HG02884 (cell line): Measurements from ENCODE around the gene VWC2L.

Experiments
- ATAC-seq: cut with Tn5 transposase; IDR thresholded peaks from one replicate; pipeline ENCODE4 v1.9.1; 2021; ENCODE audit warnings: mild to moderate bottlenecking, moderate library complexity; ENCODE audit not compliant: unreplicated experiment

VWC2L gene

DNA sequence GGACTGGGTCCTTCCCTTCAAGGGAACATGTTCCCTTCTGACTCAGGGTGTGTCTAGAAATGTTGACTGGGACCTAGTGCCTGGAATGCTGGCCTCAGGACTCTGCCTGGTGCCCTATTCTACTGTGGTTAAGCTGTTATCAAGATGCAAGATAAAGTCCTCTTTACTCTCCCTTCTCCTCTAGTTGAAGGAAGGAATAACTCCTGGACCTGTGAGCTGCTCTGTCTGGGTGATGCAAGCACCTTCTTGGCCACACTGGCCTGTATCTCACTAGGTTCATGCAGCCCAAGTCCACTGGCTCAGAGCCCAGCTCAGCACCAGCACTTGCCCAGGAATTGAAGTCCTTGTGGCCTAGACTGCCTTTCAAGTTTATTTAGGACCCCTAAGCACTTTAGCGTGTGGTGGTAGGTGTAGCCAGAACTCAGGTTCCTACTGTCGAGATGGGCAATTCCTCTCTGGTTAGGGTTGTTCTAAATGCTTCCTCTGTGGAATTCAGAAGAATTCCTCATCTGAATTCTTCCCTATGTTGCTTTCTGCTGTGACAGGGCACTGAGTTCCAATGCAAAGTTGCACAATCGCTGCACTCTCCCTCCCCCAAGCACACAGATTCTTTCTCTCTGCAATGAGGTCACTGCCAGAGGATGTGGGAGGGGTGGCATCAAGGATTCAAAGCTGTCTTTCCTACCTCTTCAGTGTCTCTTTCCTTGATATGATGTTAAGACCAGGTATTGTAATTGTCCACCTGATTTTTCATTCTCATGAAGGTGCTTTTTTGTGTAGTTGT, 54.7 kb downstream of the VWC2L start:
- ATAC-seq: no peak

DNA sequence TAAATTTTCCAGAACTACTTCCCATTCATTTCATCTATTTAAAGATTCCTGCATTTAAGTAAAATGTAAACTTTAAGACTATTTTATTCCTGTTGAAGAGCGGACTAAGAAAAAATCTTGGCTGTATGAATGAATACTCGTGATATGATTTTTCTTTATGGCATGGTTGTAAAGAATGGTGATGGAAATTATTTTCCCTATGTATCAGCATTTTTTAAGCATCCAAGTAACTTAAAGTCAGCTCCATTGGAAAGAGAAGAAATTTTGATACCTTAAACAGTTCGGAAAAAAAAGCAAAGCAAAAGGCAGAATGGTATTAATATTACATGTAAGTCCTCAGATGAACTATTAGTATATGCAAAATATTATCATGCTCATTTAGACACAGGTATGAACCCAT, 58.9 kb downstream of the VWC2L start:
- ATAC-seq: no peak

DNA sequence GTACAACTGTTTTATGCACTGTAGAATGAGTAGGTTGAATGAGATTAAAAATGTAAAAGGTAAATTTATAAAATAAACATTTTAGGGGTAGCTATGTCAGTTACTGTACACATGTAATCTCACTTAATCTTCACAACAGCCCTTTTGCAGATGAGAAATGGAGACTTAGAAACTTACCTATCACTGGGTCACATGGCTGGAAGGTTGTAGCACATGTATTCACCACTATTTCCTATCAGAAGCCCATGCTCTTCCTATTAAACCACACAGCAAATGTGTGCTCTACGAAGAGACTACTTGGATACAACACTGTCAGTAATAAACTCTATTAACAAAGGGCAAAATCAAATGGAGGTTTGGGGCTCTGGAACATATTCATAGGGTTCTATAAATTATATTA, 60.5 kb downstream of the VWC2L start:
- no peak for ATAC-seq

DNA sequence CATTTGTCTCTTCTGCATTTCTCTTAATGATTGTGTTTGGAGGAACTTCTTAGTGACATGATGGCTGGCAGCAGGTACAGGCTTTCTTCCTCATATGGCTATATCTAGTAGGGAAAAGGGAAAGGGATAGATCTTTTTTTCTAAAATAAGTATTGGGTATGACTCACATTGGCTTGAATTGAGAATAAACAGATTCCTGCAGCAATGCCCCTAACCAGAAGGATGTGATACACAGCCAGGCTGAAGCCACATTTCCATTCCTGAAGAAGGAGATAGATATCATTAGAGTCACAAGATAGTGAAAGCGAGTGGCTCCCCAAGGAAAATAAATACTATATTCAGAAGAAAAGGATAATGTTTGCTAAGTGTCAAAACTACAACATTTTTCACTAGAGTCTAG, 61.1 kb downstream of the VWC2L start:
- ATAC-seq: no peak

DNA sequence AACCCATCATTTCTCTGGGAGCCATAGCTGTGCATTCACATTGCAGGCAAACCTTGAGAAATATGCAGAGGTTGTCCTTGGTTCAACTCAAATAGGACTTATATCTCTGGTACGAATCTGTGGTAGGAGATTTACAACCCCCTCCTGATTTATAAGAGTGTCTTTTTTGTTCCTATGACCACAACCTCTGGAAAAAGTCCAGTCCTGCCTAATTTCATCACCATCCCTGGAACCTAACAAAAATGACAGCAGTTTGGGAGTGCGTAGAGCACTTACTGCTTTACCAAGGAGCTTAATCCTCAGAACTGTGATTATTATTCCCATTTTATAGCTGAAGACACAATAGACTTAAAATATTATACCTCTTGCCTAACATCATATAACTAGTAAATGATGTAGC, 66.5 kb downstream of the VWC2L start:
- ATAC-seq: no peak

DNA sequence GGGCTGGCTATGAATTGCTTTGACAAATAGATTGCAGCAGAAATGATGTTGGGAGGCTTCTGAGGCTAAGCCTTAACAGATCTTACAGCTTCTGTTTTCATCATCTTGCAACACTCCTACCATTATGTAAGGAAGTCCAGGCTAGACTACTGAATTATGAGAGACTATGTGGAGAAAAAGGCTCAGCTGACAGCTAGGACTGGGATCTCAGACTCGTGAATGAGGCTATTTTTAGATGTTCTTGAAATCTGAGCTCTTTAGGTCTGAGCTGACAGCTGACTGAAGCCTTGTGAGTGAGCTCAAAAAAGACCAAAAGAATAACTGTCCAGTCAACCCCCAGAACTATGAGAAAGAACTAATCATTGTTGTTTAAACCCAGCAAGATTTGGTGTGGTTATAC, 70.3 kb downstream of the VWC2L start:
- no peak for ATAC-seq

DNA sequence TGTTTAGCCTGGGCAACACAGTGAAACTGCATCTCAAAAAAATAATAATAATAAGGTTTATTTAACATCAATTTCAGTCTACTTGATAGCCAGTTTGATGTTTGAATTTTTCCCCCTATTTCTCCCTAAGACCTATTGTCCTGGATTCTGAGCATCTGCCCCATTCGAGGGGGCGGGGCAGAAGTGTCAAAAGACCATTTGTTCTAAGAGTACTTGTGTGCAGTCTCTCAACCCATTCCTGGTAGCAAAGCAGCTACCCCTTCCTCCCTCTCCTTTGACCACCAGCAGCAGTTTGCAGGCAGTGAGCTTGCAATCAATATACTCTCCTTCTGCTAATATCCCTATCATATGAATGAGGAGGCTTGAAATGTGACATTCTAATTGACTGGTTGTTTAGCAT, 71.9 kb downstream of the VWC2L start:
- ATAC-seq: no peak

DNA sequence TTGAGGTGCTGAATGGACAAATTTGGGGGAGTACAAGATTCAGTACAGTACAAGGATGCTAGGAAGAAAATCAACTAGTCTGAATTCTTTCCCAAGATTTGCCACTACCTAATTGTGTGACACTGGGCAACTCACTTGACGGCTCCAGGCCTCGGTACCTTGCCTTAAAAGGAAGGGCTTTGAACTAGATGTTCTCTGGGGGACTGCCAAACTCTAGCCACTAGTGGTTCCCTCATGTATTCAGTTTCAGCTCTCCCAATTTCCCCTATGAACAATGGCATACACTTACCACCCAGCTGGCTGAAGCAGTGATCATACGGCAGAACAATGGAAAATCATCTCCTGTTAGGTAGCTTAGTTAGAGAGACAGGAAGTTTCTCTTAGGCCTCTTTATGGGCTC, 73.4 kb downstream of the VWC2L start:
- no peak for ATAC-seq

DNA sequence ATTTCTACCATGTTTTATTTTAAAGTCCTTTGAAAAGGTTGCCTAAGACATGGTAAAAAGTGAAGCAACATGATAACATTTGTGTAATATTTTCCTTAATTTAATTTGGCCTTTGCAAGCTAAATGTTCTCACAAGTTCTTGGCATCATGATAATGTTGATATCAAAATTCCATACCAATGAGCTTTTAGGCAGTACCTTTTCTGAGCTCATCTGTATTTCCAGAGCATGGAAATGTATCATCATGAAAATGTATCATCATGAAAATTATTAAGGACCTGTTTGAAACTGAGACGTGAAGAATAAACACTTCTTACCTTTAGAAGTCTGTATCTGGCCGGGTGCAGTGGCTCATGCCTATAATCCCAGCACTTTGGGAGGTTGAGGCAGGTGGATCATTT, 73.8 kb downstream of the VWC2L start:
- no peak for ATAC-seq

DNA sequence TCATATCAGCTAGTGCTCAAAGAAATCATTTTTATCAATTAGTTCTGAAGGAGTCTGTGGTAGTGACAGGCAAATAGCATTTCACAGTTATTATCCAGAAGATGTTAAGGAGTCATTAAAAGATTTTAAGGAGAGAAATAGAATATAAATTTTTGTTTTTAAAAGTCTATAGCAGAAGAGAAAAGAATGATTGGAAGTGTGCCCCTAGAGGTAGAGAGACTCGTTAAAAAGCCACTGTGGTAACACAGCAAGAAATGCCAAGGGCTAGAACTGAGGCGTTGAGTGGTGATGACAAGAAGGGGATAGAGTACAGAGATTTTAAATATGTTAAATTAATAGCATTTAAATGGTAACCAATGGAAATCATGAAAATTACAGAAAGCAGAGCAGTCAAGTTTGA, 78.3 kb downstream of the VWC2L start:
- no peak for ATAC-seq

DNA sequence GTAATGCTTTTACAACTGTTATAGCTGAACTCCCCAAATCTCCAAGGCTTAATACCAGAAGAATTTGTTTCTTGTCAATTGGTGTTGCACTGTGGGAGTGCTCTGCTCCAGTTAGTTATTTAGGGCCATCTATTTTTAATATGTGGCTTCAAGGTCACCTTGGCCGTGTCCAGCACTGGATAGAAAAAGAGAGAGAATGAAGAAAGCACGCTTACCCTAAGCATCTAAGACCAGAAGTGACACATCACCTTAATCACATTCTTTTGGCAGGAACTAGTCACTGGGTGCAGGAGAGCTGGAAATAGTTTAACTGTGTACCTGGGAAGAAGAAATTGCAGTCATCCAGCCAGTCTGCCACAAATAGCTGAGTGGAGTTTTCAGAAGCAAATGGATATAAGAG, 78.8 kb downstream of the VWC2L start:
- no peak for ATAC-seq

DNA sequence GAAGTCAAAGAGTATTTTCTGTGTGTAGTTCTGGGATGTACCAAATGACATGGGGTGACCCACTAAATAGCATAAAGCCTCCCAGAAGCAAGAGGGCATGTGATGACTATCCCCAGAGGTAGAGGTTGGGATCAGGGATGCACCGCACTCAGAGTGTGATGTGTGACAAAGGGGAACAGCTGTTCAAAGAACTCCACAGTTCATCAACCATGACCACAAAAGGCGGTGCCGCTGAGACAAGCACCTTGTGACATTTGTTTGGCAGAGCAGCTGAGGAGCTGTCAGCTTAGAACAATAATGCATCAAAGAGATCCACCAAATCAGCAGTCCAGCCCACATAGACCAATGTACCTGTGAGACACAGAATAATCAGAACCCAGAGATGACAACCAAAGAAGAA, 81.3 kb downstream of the VWC2L start:
- no peak for ATAC-seq

DNA sequence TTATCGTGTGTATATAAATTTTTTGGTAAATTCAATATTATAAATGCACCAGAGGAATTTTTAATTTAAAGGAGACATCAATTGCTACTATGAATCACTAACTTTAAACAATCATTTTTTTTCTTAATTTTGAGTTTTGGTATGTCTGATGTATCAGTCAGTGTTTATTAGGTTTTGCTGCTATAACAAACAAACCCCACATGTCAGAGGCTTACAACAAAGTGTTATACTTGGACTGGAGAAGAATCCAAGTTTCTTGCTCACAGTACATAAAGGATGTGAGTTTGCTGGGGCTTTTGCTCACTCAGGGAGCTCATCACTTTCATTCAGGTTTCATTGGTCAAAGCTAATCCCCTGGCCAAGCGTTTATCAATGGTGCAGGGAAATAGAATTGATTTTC, 81.8 kb downstream of the VWC2L start:
- no peak for ATAC-seq

DNA sequence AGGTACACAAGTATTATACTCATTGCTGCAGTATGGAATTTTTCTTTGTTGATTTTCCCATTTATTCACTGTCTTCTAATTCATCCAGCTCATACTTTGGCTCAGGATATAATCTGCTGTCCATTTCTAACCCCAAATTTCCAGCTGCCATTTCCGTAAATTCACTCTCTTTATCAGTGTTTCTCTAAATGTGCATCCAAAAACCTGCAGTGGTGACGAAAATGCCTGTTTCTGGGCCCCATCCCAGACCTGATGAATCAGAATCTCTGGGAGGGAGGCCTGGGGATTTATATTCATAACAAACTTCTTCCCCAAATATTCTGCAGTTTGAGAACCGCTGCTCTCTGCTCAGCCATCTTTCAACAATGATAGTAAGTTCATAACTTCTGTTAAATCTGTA, 86.6 kb downstream of the VWC2L start:
- ATAC-seq: no peak

DNA sequence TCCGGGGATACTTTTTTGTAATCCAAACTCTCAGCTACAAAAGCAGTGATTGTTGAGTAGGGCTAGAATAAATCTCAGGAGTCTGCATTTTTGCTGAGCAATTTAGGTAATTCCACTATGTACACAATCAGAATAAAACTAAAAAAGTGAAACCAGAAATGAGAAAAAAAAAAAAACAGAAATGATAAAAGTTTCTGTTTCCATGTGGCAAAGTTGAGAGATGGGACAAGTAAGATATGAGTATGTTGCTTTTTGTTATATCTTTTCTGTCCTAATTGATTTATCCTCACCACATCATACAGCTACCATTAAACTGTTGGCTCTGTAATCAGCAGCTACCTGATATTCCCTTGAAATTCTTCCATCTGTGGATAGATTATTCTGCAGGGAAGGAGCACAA, 92.7 kb downstream of the VWC2L start:
- peak; percentile 64 for ATAC-seq

DNA sequence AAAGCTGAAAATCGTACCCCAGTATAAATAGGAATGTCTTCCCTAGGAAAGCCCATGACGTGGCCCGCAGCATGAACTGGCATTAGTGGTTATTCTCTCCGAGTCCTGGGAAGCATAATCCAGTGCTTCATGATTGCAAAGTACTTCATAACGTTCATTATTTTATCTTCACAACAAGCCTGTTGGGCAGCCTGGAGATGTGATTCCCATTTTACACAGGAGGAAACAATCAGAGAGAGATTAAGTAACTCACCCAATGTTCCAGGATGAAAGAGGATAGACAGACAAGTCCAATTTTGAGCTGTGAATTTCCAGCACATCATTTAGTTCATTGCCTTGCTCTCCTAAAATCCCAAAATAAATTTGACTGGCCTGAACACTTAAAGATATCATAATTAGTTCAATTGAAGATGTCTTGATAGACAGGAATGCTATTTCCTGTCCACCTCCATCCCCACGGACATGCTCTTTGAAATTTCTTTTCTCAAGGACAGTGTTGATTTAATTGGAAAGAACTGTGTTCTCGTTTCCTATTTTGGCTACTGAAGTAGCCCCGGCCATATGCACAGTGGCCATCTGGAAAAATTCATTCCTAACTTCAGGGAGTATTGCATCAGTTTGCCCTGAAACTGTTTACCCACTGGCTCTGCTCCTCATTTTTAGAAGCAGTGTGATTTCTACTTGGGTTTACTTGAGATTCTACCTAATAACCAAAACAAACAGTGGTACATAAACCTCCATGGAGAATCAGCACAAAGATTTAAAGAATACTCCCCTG, 93.9 kb downstream of the VWC2L start:
- no peak for ATAC-seq

DNA sequence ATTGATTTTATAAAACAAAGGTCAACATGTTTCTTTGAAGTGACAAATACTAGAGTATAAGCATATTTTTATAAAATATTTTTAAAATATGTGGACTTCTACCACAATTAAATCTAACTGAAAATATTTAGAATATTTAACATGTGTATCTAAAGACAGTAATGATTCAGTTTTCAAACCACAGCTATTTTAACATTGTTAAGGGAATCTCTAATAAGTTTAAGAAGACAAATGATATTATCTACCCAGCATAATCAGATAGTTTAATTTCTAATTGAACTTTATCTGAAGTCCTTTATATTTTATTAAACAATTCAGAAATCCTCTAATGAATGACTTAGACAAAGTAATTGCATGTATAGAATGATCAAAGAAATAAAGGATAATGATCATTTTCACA, 96.2 kb downstream of the VWC2L start:
- no peak for ATAC-seq

DNA sequence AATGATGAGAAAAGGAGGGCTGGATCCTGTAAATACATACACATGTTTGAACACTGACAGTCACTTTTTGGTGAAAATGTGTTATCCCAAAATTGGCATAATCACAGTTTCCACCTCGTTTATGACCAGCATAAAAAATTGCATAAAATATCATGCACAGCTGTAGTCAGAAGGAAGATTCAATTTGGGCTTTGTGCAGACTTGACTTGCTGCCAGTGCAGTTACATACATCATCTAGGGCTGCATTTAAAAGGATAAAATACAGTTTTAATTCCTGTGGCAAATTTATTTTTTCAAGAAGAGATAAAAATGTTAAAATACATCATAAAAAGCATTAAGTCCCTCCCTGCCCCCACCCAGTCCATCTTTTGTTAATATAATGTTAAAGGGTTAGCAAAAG, 103.8 kb downstream of the VWC2L start:
- ATAC-seq: no peak

DNA sequence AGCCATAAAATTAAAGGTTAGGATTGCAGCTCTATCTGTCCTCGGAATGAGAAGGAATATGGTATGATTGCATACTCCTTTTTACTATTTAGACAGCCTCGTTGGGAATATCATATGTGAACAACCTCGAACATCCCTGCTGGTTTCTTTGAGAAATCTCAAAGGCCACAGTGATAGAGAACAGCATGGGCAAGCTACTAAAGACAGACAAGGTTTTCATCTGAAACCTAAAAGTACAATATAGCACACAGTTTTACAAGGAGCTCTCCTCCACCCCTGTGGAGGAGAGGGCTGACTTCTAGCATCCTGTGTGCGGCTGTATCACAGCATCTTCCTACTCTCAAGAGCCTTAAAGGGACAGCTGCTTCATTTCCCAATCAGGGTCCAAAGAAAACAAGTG, 104.3 kb downstream of the VWC2L start:
- no peak for ATAC-seq

DNA sequence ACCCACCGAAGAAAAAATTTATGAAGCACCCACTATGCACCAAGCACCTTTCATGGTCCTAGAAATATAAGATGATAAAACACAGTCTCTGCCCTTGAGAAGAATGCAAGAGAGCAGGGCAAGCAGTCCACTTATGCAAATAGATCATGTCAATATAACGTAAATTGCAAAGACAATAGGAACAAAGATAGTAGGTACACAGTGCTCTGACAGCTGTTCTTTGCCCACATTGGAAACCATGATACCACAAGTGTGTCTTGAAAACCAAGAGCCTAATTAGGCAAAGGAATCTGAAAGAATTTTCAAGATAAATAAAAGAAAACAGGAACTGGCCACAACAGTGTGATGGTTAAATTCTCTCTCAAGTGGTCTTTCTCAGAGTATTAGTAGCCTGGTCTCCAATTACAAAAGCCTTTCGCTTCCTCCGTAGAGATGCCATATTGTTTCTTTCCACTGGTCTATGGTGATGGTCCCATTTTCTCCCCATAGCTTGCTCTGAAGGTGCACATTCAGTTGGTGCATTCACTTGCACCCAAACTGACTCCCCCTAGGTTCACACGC, 108.5 kb downstream of the VWC2L start:
- no peak for ATAC-seq

DNA sequence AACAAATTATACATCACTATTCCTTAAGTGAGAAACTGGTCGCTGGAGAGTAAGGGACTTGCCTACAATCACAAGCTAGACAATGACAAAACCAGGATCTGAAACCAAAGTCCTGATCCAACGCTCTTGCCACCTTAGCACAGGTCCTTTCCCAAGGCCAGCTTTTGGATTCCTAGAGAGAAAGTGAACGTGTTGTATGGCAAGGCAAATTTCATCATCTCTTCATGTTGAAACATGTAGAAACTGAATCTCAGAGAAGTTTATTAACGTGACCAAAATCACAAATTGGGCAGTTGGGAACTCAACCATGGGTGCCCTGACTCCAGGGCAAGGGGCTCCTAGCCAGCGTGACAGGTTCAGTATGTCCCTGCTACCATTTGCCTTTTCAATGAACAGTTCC, 118.2 kb downstream of the VWC2L start:
- ATAC-seq: no peak

DNA sequence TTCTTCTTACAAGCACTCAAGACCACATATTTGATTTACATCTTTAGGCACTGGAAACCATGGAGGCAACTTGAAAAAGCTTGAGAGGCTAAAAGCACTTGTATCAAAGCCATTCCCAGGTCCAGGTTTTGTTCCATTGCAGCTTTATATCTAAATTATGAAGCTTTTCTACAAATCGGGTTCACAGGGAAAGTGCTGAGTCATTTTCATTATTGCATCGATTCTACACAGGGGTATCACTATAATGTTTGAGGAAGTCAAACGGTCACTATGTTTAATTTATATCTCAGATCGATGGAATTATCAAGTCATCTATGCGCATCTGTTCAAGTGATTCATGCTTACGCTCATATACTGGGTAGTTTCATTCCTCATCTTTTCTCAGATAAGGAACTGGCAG, 118.7 kb downstream of the VWC2L start:
- no peak for ATAC-seq
